Stimulated activated CD8-positive, alpha-beta memory T cell treated with anti-CD3 and anti-CD28 coated beads, Interleukin-7, amount 100 ng/mL, for 1 hour (primary cell): ENCODE results near the gene NPAS2.

ENCODE experiments used
- DNase-seq, 2 donors: peaks; one replicate each; pipeline ENCODE4 v3.0.0-alpha.2; 2020; ENCODE audit warnings: low read depth in 2 of 2

Gene NPAS2

DNA sequence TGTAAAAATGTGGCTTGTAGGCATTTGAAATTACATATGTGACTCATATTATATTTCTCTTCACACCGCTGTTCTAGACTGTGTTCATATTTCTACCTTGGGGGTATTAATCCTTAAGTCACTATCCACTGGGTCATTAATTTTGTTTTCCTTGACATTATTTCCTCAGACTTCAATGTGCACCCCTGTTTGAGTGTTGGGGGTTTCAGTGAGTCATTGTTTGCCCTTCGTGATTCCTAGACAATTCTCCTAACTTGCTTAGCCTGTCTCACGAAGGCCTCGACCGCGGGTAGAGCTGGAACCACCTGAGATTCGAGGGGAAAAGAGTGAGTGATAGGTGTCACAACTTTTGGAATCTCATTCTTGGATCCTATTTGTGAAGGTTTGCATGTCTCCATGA is 35.1 kb downstream of the NPAS2 start:
- no peak for DNase-seq

DNA sequence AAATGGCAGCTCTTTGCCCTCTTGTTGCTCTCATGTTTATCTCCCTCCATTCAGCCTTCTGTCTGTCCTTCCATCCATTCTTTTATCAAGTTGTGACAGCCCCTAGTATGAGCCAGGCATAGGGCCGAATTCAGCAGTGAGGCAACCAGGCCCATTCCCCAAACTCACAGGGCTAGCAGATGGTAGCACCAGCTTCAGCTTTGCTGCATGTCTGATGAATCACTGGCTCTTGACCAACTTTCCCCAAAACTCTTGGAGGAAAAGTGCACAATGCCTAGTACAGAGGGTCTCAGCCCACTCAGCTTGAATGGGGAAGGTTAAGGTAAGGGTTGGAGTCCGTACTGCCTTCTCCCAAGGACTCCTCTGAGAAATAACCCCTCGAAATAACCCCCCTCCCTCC is 35.7 kb downstream of the NPAS2 start:
- DNase-seq = no peak

DNA sequence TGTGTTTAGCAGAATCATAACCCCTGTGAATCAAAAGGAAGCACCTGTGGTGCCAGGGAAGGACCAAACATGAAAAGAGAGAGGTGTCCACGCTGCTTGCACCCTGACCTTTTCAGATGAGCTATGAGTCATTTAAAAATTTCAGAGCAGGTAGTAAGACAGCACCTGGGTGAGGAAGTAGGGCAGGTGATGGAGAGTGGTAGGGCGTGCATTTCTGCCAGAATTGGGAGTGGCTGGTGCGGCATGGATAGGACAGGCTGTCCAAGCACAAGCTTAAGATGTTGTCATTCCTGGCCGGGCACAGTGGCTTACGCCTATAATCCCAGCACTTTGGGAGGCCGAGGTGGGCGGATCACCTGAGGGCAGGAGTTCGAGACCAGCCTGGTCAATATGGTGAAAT is 36.8 kb downstream of the NPAS2 start:
- no peak for DNase-seq

DNA sequence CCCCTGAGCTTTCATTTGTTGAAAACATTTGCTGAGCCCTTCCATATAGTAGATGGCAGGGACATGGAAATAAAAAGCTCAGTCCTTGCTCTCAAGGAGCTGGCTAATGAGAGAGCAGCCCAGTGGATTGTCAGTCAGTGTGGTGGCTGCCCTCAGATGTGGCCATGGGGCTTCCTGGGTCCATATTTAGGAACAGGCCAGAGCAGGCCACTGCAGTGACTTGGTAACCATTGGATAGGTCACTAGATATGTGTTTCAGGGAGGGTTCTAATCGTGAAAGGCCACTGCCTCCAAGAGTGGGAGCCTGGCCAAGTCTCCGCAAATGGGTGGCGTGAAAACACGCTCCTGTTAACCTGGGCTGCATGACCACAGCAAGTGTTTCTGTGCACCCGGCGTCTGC is 37.4 kb downstream of the NPAS2 start:
- DNase-seq = no peak

DNA sequence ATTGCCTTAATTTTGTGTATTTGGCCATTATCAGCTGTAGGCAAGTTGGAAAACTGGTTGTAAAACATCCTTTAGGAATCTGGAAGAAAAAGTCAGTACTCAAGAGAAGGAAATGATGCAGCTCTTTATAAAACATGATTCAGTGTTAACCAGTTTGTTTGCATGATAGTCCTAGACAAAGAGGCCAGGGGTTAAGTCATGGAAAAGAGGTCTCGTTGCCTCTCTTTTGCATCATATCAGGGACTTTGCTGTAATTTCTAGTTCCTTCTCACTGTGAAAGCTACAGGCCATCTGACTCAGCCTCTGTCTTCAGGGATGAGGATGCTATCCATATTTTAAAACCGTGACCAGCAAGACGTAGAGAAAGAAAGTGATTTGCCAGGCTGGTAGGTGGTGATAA is 38.0 kb downstream of the NPAS2 start:
- DNase-seq = no peak

DNA sequence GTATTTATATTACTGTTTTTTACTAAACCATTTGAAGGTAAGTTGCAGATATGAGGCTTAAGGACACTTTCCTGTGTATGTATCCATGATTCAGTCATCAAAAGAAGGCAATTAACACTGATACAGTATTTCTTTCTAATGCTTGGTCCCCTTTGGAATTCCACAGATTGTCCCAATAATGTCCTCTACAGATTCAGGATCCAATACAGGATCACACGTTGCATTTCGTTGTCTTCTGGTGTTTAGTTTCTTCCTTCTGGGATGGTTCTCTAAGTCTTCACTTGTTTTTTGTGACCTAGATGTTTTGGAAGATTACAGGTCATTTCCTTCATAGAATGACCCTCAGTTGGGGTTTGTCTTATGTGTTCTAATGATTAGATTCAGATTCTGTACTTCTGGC is 40.0 kb downstream of the NPAS2 start:
- DNase-seq = no peak

DNA sequence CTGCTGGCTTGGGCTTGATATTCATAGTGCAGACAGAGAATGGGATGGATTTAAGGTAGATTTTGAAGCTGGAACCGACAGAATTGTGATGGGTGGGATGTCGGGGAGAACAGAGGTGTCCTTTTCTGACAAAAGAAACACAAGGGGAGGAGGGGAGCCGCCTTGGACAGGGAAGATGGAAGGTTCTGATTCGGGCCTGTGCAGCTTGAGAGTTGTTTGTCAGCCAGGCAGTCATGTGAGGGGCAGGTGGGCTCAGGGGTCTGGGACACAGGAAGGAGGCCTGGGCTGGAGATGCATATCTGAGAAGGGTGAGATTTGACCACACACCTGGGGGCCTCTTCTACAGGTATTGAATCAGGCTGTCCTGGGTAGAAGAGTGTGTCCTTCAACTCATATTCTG is 41.4 kb downstream of the NPAS2 start:
- no peak for DNase-seq

DNA sequence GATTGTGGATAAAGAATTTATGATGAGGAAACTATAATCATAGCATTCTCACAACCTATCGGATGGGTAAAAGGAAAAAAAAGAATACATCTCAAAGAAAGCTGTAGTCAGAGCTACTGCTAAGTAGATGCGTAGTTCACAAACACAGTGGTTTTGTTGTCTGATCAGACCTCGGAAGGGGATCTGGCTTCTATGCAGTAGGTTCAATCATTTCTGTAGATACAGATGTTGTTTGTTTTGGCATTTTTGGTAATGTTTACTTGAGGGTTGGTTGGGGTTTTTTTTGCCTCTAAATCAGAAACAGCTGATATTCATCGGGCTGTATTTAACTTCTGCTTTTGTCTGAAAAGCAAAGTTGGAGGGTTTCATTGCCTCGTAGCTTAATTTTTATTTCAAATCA is 42.1 kb downstream of the NPAS2 start:
- DNase-seq = no peak

DNA sequence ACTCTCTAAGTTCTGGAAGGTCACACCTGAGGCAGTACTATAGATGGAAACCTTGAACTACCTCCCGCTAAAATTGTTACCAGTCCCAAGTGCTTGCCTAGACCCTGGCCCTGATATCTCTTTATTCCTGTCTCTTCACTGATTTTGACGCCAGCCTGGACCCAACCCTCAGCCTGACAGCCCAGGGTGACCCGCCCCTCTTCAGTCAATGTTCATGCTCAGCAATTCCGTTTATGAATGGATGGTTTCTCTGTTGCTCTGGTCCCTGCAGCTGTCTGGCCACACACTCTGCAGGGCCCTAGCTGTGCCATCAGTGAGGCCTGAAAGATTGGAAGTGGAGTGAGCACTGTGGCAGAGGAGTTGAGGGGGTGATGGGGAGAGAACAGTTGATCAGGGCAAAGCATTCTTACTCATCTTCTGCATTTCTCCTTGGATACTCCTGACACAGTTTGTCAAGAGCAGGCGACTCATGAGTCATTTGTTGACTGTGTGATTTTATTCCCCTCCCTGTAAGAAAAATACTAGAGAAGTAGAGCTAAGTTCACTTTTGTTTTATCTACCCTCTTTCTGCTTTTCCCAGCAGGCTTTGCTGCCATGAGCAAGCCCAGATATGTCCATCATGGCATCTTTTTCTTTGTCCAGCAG is 46.0 kb downstream of the NPAS2 start:
- no peak for DNase-seq

DNA sequence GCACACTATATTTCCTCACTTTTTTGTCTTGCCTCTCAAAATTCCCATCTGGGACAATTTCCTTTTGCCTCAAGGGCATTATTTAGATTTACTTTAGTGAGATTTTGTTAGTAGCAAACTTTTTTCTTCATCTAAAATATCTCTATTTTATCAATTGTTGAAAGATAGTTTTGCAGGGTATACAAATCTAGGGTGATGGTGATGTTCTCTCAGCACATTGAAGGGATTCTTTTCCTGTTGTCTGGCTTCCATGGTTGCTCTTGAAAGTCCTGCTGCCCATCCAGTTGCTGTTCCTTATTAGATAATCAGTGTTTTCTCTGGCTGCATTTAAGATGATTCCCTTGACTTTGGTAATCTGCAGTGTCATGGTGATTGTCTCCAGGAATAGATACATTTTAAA is 48.1 kb downstream of the NPAS2 start:
- no peak for DNase-seq

DNA sequence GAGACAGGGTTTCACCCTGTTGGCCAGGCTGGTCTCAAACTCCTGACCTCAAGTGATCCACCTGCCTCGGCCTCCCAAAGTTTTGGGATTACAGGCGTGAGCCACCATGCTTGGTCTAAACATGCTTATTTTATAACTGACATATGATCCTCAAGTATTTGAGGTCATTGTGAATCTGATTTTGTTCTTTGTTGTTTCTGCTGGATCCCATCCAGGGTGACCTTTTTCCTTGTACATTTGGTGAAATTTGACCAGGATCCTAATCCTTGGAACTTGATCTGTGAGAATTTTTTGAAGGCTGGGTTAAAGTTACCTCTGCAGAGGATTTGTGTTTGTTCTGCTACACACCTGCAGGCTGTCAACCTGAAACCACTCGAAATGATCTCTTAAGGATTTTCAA is 49.2 kb downstream of the NPAS2 start:
- no peak for DNase-seq

DNA sequence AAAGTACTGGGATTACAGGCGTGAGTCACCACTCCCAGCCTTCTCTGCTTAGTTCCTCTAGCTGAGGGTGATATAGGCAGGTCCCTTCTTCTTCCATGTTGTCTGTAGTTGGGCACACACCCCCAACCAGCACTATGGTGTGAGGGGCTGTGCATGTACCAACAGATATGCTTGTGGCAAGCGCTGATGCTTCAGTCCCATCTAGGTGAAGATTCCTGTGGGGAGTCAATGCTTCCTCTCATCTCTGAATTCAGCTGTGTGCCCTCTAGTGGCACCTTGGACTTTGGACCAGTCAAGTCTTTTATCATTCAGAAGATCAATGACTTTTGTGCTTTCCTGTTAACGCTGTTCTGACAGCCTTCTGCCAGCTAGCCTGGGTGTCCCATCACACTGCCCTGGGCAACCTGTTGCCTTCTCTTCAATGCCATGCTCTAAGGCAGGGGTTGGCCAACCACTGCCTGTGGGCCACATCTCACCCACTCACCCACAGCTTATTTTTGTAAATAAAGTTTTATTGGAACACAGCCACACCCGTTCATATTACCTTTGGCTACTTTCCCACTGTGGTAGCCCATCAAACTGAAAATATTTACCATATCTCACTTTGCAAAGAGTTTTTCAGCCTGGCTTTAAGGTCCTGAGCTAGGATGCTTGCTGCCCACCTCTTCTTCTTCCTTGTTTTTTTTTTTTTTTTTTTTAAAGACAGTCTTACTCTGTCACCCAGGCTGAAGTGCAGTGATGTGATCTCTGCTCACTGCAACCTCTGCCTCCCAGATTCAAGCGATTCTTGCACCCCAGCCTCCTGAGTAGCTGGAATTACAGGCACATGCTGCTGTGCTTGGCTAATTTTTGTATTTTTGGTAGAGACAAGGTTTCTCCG is 51.0 kb downstream of the NPAS2 start:
- DNase-seq = no peak

DNA sequence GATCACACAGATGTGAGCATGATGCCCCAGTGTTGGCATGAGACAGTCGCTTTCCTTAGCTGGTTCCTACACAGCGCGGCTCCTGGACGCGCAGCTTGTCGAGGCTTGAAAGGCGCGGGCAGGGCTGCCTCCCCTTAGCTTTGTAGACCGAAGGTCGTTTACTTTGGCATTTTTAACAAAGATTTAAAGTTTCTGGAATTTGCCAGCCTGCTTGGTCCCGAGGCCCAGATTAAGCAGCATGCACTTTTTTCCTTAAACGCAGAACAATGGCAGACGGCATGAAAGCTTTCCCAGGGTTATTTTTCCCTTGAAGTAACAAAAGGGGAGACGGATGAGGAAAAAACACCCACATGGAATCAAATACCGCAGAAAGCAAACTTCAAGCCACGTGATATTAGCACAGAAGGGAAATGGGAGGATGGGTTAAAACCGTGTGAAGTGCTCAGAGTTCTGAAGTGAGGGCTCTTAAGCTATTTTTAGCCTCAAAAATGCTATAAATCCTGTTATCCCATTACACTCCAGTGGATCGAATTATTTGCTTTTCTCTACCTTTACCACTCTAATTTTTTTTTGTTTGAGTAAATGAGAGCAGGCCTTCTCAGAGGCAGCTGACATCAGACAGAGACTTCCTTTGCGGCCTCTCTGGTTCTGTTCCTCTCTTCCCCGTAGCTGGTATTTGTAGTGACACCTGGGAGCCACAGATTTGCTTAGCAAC is 55.7 kb downstream of the NPAS2 start:
- no peak for DNase-seq

DNA sequence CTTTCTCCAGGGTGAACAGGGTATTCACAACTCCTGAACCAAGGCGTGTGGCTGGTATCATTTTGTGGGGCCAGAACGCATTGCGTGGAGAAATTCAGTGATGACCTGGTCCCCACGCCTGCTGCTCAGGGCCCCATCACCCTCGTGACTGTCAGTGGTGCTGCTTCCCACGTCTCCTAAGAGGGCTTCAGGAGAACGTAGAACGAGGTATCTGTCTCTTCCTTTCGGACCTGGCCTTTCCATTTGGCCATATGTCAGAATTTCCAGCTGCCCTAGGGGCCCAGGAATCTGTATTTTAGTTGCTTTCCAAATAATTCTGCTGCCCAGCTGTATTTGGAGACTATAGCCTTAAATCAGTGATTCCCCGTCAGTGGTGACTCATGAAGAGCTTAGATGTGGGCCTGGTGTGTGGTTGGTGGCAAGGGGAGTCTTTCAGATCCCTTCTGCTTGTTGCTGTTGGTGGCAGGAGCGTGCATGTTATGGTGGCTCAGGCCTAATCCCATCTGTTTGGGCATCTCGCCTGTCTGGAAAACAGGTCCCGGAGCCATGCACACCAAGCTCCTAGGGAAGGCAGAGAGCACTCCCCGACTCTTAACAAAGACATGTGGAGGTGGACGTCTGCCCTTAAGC is 56.4 kb downstream of the NPAS2 start:
- no peak for DNase-seq

DNA sequence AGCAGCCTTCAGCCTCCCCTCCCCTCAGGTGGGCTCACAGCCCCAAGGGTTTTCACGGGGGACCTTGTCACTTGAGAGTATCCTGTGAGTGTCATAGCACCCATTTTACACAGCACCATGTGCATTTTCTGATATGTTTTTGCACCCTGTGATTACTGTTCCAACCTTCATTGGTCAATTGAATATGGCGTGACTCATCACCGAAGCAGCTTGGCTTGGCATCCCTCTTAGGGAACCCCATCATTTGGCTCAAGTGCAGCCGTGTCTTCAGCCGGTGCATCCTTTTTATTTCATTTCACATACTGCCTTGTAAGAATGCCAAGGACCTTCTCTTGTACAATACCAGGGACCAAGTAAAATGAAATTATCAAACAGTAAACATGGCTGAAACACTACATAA is 57.6 kb downstream of the NPAS2 start:
- no peak for DNase-seq

DNA sequence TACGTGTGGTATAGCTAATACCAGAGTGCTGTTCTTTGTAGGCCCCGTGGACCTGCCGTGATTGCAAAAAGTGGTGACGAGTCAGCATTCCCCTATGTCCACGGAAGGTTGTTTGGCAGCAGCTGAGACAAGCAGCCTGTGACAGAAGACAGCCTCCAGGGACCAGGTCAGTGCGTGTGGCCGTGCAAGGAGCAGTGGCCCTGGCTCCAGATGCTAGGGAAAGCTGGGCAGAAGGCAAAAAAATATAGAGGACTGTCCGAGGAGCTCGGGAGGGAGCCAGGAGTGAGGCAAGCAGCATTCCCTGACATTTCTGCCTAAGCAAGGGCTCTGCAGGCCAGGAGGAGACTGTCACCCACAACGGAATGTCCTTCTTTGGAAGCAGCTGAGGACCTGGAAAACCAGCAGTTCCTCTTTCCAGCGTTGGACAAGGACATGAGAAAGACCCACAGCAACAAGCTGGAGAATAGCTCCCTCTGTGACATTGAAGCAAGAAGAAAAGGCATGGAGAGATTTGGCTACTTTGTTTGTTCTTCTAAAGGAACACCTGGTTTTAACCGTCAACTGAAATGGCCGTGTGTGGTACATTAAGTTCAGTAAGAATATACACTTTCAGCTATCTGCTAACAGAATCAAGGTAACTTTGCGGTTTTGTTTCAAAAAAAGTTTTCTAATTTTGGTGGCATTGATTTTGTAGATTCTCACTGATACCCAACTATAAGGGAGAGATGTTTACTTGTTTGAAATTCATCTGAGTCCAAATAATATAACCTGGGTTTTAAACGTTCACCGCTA is 58.3 kb downstream of the NPAS2 start:
- DNase-seq = no peak

DNA sequence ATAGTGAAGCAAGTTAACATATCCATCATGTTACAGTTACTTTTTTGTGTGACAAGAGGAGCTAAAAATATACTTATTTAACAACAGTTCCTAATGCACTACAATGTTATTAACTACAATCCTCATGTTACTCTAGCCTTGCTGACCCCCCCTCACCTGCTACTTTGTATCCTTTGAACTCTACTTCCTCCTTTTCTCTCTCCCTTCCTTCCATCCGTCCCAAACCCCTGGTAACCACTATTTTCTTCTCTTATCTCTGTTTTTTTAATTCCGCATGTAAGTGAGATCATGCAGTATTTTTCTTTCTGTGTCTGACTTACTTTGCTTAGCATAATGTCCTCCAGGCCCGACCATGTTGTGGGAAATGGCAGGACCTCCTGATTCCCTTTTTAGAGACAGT is 59.4 kb downstream of the NPAS2 start:
- DNase-seq = no peak

DNA sequence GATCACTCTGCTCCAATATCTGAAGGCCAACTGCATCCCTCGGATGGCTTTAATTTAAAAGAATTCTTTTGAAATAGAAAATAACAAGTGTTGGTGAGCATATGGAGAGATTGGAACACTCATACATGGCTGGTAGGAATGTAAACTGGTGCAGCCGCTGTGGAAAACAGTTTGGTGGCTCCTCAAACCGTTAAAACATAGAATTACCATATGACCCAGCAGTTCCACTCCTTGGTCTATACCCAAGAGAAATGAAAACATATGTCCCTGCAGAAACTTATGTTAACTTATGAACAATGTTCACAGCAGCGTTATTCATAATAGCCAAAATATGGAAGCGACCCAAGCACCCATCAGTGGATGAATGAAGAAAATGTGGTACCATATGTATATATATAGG is 60.1 kb downstream of the NPAS2 start:
- DNase-seq = no peak

DNA sequence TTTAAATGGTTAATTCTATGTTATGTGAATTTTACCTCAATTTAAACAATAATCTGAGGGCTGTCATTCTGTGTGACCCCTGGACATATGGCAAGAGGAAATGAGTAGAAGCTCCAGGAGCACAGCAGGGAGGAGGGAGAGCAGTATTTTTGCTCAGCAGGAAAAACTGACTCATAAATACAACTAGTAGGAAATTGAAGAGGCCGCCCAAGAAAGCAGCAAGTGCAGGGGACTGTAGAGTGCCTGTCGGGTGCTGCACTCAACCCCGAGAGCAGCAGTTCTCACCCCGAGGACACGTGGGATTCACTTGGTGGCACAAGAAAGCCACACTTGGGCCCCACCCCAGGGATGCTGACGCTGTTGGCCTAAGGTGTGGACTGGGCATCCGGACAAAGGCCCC is 60.8 kb downstream of the NPAS2 start:
- no peak for DNase-seq

DNA sequence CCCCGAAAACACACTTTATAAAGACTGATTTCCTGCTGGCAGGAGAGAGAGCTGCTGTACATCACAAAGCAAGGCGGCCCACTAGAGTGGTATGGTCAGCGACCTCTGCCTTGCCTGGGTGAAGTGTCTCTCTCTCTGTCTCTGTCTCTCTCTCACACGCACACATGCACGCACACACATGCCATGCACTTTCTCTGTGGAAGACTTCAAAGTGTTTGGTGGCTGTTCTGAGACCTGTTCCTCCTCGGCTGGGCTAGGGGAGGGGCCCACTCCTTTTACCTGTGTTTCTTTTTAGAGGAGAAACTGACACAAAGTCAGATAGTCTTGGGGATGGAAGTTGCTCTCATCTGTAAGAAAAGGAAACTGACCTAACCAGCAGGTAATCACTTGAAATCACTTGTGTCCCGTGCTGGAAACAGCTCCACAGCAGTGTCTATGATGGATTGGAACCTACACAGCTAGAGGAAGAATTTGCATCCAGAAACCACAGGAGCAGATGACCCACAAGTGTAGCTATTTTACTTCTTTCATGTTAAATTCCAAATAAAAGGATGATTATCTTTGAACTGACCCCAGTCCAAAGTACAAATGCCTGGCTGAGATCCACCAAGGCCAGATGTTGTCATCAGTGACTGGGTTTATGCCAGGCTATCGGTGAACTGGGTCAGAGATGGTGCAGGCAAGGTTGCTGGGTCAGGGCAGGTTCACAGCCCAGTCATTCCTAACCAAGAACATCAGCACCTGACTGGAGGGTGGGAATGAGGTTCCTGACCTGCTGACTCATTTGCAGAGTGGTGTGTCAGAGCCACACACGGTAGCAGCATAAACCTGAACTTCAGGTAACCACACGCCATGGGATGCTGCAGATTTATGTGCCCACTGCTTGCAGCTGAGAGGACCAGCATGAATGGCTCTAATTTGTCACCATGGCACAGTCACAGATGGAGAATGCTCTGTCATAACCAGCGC is 63.0 kb downstream of the NPAS2 start:
- DNase-seq = no peak
